Bronchial epithelial cell (primary cell): ENCODE data around the gene MAPKAPK3. TPM values are rescaled to one million over a fixed set of nuclear protein-coding genes. Genes with fewer than 3 reads are reported as not detected.

ENCODE experiments used
- DNase-seq: peaks from one replicate; pipeline ENCODE4 v3.0.0-alpha.2; 2010; ENCODE audit warnings: low read depth
- FAIRE-seq: peaks from 2 replicates; lab custom pipeline; 2011; peaks lifted over from hg19 to GRCh38; lab: Jason Lieb, UNC
- H3K27me3 ChIP-seq: 2 replicates; pipeline ENCODE4 v1.5.1; 2011; ENCODE audit warnings: low read length; ENCODE audit not compliant: control insufficient read depth, insufficient read depth
- H3K36me3 ChIP-seq: 2 replicates; pipeline ENCODE4 v1.5.1; 2011; ENCODE audit warnings: low read length; ENCODE audit not compliant: control insufficient read depth, insufficient read depth
- H3K4me3 ChIP-seq: 2 replicates; pipeline ENCODE4 v1.5.1; 2011; ENCODE audit warnings: mild to moderate bottlenecking, low read depth, low read length, control low read depth
- CTCF ChIP-seq: IDR thresholded peaks from 2 replicates; pipeline ENCODE4 v1.5.1; 2011; ENCODE audit warnings: mild to moderate bottlenecking, moderate library complexity, low read length, control low read depth, inconsistent platforms; ENCODE audit not compliant: insufficient read depth, severe bottlenecking
- total RNA-seq: library from RNA; depleted of rRNA; stranded (reverse); fragments of >200 nt; gene quantifications from 2 replicates; pipeline ENCODE4 v1.2.1, GENCODE V29; 2014

MAPKAPK3 gene
- total RNA-seq, 1 donor from 2014 or later: 47.1 TPM

- no peak for FAIRE-seq
- no peaks in the 10 kb centered on the region for H3K27me3 ChIP-seq
- H3K36me3 ChIP-seq: no peaks in the 10 kb centered on the region
- H3K4me3 ChIP-seq: no peak overlapping the region
- no peak for TF ChIP-seq CTCF
- DNase-seq: no peak
These were observed 37.1 kb downstream of the MAPKAPK3 start for GRCh38 chr3:50653937-50654595.

DNA sequence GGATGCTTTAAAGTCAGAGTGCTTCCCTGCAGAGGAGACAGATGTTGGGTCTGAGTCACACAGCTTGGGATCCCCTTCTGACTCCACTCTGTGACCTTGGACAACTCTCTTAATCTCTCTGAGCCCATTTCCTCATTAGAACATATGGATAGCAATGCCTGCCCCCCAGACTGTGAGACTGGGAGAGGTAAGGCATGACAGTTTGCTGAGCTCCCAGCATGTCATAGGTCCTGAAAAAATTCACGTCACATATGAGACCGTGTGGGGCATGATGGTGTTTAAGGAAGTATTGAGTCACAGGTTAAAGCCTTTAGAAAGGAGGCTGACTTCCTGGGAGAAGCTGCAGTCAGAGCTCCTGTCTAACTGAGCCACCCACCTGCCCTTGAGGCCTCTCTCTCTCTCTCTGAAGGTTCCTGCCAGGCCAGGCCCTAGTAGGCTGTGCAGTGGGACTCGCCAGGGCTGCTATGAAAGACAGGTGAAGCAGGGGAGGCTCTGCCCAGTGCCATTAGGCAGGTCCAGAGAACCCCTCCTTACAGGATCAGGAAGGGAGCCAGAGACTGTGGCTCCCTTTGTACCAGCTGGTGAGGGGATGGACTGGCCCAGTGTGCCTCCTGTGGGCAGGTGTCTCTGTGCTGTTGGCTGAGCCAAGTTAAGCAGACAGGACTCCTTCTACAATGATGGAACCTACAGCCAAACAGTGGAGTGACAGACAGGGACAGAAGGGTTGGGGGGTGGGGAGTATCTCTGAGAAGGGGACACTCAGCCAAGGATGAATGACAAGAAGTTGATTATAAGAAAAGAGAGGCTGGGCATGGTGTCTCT is 38.3 kb downstream of the MAPKAPK3 start:
- no peaks in the 10 kb centered on the region for H3K36me3 ChIP-seq
- no peak overlapping the region for H3K4me3 ChIP-seq
- DNase-seq (peak; percentile 67), FAIRE-seq (no peak)
- H3K27me3 ChIP-seq: no peaks in the 10 kb centered on the region
- no peak for TF ChIP-seq CTCF

GRCh38 chr3:50656417-50657195 is 39.7 kb downstream of the MAPKAPK3 start:
- TF ChIP-seq CTCF: no peak
- no peak for DNase-seq
- FAIRE-seq: no peak

GRCh38 chr3:50657407-50657806 is 40.5 kb downstream of the MAPKAPK3 start:
- Histone ChIP-seq H3K36me3 (no peaks in the 10 kb centered on the region), H3K4me3 (no peak overlapping the region), H3K27me3 (no peaks in the 10 kb centered on the region)
- DNase-seq (no peak), FAIRE-seq (no peak)
- TF ChIP-seq CTCF: no peak

More at GRCh38 chr3:50656417-50657195, 39.7 kb downstream of the MAPKAPK3 start:
- Histone ChIP-seq H3K4me3 (no peak overlapping the region), H3K36me3 (no peaks in the 10 kb centered on the region), H3K27me3 (no peaks in the 10 kb centered on the region)

DNA sequence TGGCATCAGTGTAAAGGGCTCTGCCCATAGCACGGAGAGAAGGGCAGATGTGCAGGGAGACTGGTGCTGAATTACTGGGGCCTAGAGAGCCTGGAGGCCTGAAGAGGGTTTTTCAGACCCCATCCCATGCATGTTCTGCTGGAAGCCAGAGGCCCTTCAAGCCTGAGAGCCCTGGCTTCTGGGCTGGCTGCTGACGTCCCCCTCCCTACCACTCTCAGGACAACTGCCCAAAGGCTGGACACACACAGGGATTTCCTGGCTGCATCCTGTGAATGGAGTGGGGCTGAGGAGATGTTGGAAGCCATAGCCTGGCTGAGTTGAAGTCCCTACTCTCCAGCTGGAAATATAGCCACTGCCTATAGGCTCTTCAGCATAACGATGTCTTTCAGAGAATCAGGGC is 40.9 kb downstream of the MAPKAPK3 start:
- Histone ChIP-seq H3K4me3 (no peak overlapping the region), H3K27me3 (no peaks in the 10 kb centered on the region), H3K36me3 (no peaks in the 10 kb centered on the region)
- TF ChIP-seq CTCF: no peak
- no peak for FAIRE-seq
- no peak for DNase-seq
